ENCODE results near the gene AFF1.

- TF ChIP-seq CTCF (IDR thresholded peaks at IDR 0.05), result no peak
- TF ChIP-seq POLR2A (IDR thresholded peaks at IDR 0.05), result no peak
Measured at GRCh38 chr4:86909546-86910295, 25.1 kb upstream of the AFF1 start.
